GM19463 (cell line): ENCODE data around the gene MRM3.
"Not testable (repeated sequence)": the region's sequence is repeated elsewhere in the genome, so short reads cannot be mapped to it uniquely, and the experiment has no call there.

Experiments
- ATAC-seq: cut with Tn5 transposase; IDR thresholded peaks from one replicate; pipeline ENCODE4 v1.9.1; 2021; ENCODE audit warnings: mild to moderate bottlenecking, moderate library complexity; ENCODE audit not compliant: unreplicated experiment

Gene MRM3

GRCh38 chr17:794876-795275 lies 12.7 kb downstream of the MRM3 start:
- ATAC-seq, result no peak

- ATAC-seq, result no peak
Measured at GRCh38 chr17:795276-795675, 13.1 kb downstream of the MRM3 start.

- no peak for ATAC-seq
Measured at GRCh38 chr17:795721-796120, 13.6 kb downstream of the MRM3 start.

GRCh38 chr17:796609-797008 lies 14.5 kb downstream of the MRM3 start:
- ATAC-seq, result no peak

GRCh38 chr17:797236-797840 lies 15.2 kb downstream of the MRM3 start:
- no peak for ATAC-seq

GRCh38 chr17:798246-798645 lies 16.1 kb downstream of the MRM3 start:
- no peak for ATAC-seq

- ATAC-seq, result no peak
Measured at GRCh38 chr17:799261-799660, 17.1 kb downstream of the MRM3 start.

- ATAC-seq, result no peak
Measured at GRCh38 chr17:800446-801242, 18.5 kb downstream of the MRM3 start.

- no peak for ATAC-seq
Measured at GRCh38 chr17:801660-802059, 19.5 kb downstream of the MRM3 start.

GRCh38 chr17:802481-802880 lies 20.3 kb downstream of the MRM3 start:
- ATAC-seq, result no peak

GRCh38 chr17:802901-803881 lies 21.0 kb downstream of the MRM3 start:
- no peak for ATAC-seq

GRCh38 chr17:804541-805435 lies 22.6 kb downstream of the MRM3 start:
- ATAC-seq, result no peak

- not testable (repeated sequence) for ATAC-seq
Measured at GRCh38 chr17:805886-806285, 23.7 kb downstream of the MRM3 start.

- ATAC-seq, result no peak
Measured at GRCh38 chr17:806346-806745, 24.2 kb downstream of the MRM3 start.

- ATAC-seq, result no peak
Measured at GRCh38 chr17:806781-807522, 24.8 kb downstream of the MRM3 start.

- ATAC-seq, result no peak
Measured at GRCh38 chr17:807523-808294, 25.6 kb downstream of the MRM3 start.

GRCh38 chr17:811051-811784 lies 29.1 kb downstream of the MRM3 start:
- ATAC-seq, result no peak

GRCh38 chr17:812638-813204 lies 30.6 kb downstream of the MRM3 start:
- no peak for ATAC-seq
